Right lobe of liver (tissue), 6 donors: ENCODE measurements around the gene ELMOD1. TPM values are rescaled to one million over a fixed set of nuclear protein-coding genes. Genes with fewer than 3 reads are reported as not detected.

ENCODE experiments used
- ATAC-seq, 4 donors: fragments of 200-7000 bp; cut with Tn5 transposase; one replicate each; pipeline ENCODE4 v1.9.1; 2020; ENCODE audit warnings: mild to moderate bottlenecking in 4 of 4, moderate library complexity in 4 of 4
- DNase-seq, 3 donors: peaks; one replicate each; pipeline ENCODE4 v3.0.0-alpha.2; 2020
- H3K27ac ChIP-seq, 3 donors: fragments of 200-600 bp; one replicate each; pipeline ENCODE4 v1.8.0; 2022
- H3K27me3 ChIP-seq, 2 donors: fragments of 200-600 bp; one replicate each; pipeline ENCODE4 v1.8.0; 2022
- H3K36me3 ChIP-seq, 4 donors: fragments of 200-600 bp; sonication (generic) in 1 of 4; one replicate each; pipeline versions ENCODE4 v1.5.1 to v1.8.0; 2017 to 2022; ENCODE audit warnings: control low read depth in 1 of 4
- H3K4me1 ChIP-seq, 4 donors: fragments of 200-600 bp; sonication (generic) in 1 of 4; one replicate each; pipeline versions ENCODE4 v1.5.1 to v1.8.0; 2017 to 2022; ENCODE audit warnings: control low read depth in 1 of 4
- H3K4me3 ChIP-seq, 3 donors: fragments of 200-600 bp; one replicate each; pipeline ENCODE4 v1.8.0; 2022
- H3K9me3 ChIP-seq, 4 donors: fragments of 200-600 bp; sonication (generic) in 1 of 4; one replicate each; pipeline versions ENCODE4 v1.5.1 to v1.8.0; 2017 to 2022; ENCODE audit warnings: control low read depth in 1 of 4
- POLR2A ChIP-seq: fragments of 450-650 bp; IDR thresholded peaks from one replicate; pipeline ENCODE4 v1.6.1; 2017; ENCODE audit warnings: antibody characterized with exemption, mild to moderate bottlenecking
- WGBS: methylation state at CpG from one replicate; pipeline ENCODE4 v1.1.6; 2018; ENCODE audit warnings: low coverage, low lambda C conversion rate; ENCODE audit not compliant: insufficient coverage; ENCODE audit errors: missing lambda C conversion rate; 5-methylcytosine and 5-hydroxymethylcytosine counted together
- intact Hi-C, 2 donors: fragments of 100-400 bp; cut with DNase I; formaldehyde crosslinking; loops; one replicate each; pipeline versions ENCODE4 v1.11.2 to v1.14.1; 2022
- total RNA-seq, 6 experiments: library from RNA; depleted of rRNA in 2 of 6; stranded (reverse); fragments of >200 nt in 2 of 6; fragmentation: NEBNext Ultra II Directional in 3 of 6; extraction: Animal tissue kit (Norgen Biotek cat#: 25700) in 3 of 6; gene quantifications; one replicate each; pipeline versions ENCODE4 v1.1.0 to v1.2.4, GENCODE V29; 2016 to 2023
- TF ChIP-seq, protein P1 (sequence below), 4 donors: fragments of 200-600 bp in 3 of 4; fragments of 450-650 bp in 1 of 4; IDR thresholded peaks; one replicate each; pipeline versions ENCODE4 v1.5.1 to v1.8.0; 2016 to 2022; ENCODE audit warnings: antibody characterized with exemption in 4 of 4, mild to moderate bottlenecking in 2 of 4
- donor health status: DM: no; HTN: yes; CAD: no.
- donor health status: DM: no; HTN: no; CAD: no.
- donor health status: DM: no; HTN: no; CAD: no.
- donor health status: DM: no; HTN: yes; CAD: no.
- donor health status: DM: no; HTN: yes; CAD: no.

ELMOD1 gene
- total RNA-seq, 6 experiments from 2014 or later: 0.25 to 1.7 (median 0.42) TPM; not detected in 1

DNA sequence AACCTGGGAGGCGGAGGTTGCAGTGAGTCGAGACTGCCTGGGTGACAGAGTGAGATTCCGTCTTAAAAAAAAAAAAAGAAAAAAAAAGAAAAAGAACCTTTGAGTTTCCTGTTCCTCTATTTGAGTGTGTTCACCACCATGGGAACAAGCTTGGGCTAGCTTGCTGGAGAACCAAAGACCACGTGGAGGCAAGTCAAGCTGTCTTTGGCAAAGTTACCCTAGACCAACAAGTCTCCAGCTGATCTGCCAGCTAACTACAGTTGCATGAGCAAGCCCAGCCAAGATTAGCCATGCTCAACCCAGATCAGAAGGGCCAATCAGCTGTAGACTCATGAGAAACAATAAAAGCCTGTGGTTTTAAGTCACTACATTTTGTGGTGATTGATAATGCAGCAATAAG is 91.2 kb downstream of the ELMOD1 start:
- Histone ChIP-seq H3K4me1 (no peaks in the 10 kb centered on the region), H3K4me3 (no peak overlapping the region), H3K27ac (no peak overlapping the region), H3K36me3 (no peaks in the 10 kb centered on the region), H3K9me3 (no peaks in the 10 kb centered on the region), H3K27me3 (no peaks in the 10 kb centered on the region)
- whole genome bisulfite sequencing: 58% methylated on average over 4 of the region's 4 CpGs
- ATAC-seq (peak in 1 of 4 donors; percentile 32), DNase-seq (no peak)
- TF ChIP-seq POLR2A: no peak
- TF ChIP-seq, protein P1, sequence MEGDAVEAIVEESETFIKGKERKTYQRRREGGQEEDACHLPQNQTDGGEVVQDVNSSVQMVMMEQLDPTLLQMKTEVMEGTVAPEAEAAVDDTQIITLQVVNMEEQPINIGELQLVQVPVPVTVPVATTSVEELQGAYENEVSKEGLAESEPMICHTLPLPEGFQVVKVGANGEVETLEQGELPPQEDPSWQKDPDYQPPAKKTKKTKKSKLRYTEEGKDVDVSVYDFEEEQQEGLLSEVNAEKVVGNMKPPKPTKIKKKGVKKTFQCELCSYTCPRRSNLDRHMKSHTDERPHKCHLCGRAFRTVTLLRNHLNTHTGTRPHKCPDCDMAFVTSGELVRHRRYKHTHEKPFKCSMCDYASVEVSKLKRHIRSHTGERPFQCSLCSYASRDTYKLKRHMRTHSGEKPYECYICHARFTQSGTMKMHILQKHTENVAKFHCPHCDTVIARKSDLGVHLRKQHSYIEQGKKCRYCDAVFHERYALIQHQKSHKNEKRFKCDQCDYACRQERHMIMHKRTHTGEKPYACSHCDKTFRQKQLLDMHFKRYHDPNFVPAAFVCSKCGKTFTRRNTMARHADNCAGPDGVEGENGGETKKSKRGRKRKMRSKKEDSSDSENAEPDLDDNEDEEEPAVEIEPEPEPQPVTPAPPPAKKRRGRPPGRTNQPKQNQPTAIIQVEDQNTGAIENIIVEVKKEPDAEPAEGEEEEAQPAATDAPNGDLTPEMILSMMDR (IDR thresholded peaks at IDR 0.05): no peak
- intact Hi-C loops: loop anchor here in 1 of 2 donors (10.0 kb wide), 1 partner anchor 97 kb away; no protein-coding TSS in a partner anchor

- Histone ChIP-seq H3K27me3 (no peaks in the 10 kb centered on the region), H3K9me3 (no peaks in the 10 kb centered on the region), H3K4me3 (no peak overlapping the region), H3K36me3 (no peaks in the 10 kb centered on the region), H3K4me1 (no peaks in the 10 kb centered on the region), H3K27ac (no peak overlapping the region)
- WGBS: 64% methylated on average over 5 of the region's 5 CpGs
- intact Hi-C loops: loop anchor here in 1 of 2 donors (10.0 kb wide), 1 partner anchor 98 kb away; no protein-coding TSS in a partner anchor
- TF ChIP-seq, protein P1 (IDR thresholded peaks at IDR 0.05): no peak
- TF ChIP-seq POLR2A: no peak
- DNase-seq (no peak), ATAC-seq (peak in 2 of 4 donors; percentile 13 to 38)
Measured at GRCh38 chr11:107682572-107682971, 91.6 kb downstream of the ELMOD1 start.

GRCh38 chr11:107683061-107683460 is 92.1 kb downstream of the ELMOD1 start:
- Histone ChIP-seq H3K4me3 (no peak overlapping the region), H3K9me3 (no peaks in the 10 kb centered on the region), H3K27me3 (no peaks in the 10 kb centered on the region), H3K36me3 (no peaks in the 10 kb centered on the region), H3K27ac (no peak overlapping the region), H3K4me1 (no peaks in the 10 kb centered on the region)
- ATAC-seq (peak in 1 of 4 donors; percentile 41), DNase-seq (no peak)
- 44% methylated on average over 2 of the region's 2 CpGs for WGBS
- TF ChIP-seq, protein P1 (IDR thresholded peaks at IDR 0.05): no peak
- TF ChIP-seq POLR2A: no peak
- intact Hi-C loops: loop anchor here in 1 of 2 donors (10.0 kb wide), 1 partner anchor 98 kb away; no protein-coding TSS in a partner anchor

- WGBS: 79% methylated on average over 2 of the region's 2 CpGs
- Histone ChIP-seq H3K36me3 (no peaks in the 10 kb centered on the region), H3K27ac (no peak overlapping the region), H3K9me3 (no peaks in the 10 kb centered on the region), H3K27me3 (no peaks in the 10 kb centered on the region), H3K4me1 (no peaks in the 10 kb centered on the region), H3K4me3 (no peak overlapping the region)
- ATAC-seq: no peak
- no peak for DNase-seq
- intact Hi-C loops: loop anchor here in 1 of 2 donors (10.0 kb wide), 1 partner anchor 99 kb away; no protein-coding TSS in a partner anchor
- TF ChIP-seq POLR2A: no peak
- TF ChIP-seq, protein P1 (IDR thresholded peaks at IDR 0.05): peak in 2 of 4 donors; percentile 13 to 15
Measured at GRCh38 chr11:107683807-107684206, 92.9 kb downstream of the ELMOD1 start.
